Measurements from ENCODE around the gene NBAS. TPM values are rescaled to one million over a fixed set of nuclear protein-coding genes. Genes with fewer than 3 reads are reported as not detected.

The NBAS gene
- total RNA-seq: 55.0 and 114 TPM in 2 replicates

GRCh38 chr2:15560988-15561573, at the start of gene NBAS:
Gene NBAS, minus strand, starts transcription at chr2:15561334. Its CDS starts 30 bp downstream, at chr2:15561304.

GRCh38 chr2:15591692-15592463, 30.7 kb upstream of the NBAS start, which contains the start of gene DDX1:
Gene DDX1, plus strand, starts transcription at chr2:15591868. Its CDS starts 66 bp downstream, at chr2:15591934.

Other genes with a start within 250 kb of the NBAS start
- 58.9 and 105 TPM in 2 replicates for gene DDX1, start 30.5 kb upstream of the NBAS start, total RNA-seq

Measured in bladder microvascular endothelial cell (primary cell).